Measurements from ENCODE around the gene AP1S3. TPM values are rescaled to one million over a fixed set of nuclear protein-coding genes. Genes with fewer than 3 reads are reported as not detected.

AP1S3 gene
- total RNA-seq, 4 donors from 2014 or later = 0.80 to 6.4 (median 1.7) TPM

- intact Hi-C loops (cut with DNase I; ENCODE audit: low total_unique reads) = no loop called here
- TF ChIP-seq, protein P1, sequence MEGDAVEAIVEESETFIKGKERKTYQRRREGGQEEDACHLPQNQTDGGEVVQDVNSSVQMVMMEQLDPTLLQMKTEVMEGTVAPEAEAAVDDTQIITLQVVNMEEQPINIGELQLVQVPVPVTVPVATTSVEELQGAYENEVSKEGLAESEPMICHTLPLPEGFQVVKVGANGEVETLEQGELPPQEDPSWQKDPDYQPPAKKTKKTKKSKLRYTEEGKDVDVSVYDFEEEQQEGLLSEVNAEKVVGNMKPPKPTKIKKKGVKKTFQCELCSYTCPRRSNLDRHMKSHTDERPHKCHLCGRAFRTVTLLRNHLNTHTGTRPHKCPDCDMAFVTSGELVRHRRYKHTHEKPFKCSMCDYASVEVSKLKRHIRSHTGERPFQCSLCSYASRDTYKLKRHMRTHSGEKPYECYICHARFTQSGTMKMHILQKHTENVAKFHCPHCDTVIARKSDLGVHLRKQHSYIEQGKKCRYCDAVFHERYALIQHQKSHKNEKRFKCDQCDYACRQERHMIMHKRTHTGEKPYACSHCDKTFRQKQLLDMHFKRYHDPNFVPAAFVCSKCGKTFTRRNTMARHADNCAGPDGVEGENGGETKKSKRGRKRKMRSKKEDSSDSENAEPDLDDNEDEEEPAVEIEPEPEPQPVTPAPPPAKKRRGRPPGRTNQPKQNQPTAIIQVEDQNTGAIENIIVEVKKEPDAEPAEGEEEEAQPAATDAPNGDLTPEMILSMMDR (IDR thresholded peaks at IDR 0.05) = no peak
- no peak for TF ChIP-seq POLR2A (IDR thresholded peaks at IDR 0.05)
- H3K4me3 ChIP-seq (ENCODE audit: low read depth, poor library complexity, severe bottlenecking) = no peak overlapping the region
- 83 to 88% methylated on average over 4 of the region's 4 CpGs for WGBS, 2 donors
- DNase-seq (ENCODE audit: low spot score in 2 of 2) = no peak
Observed at GRCh38 chr2:223865124-223865523, 27.7 kb upstream of the AP1S3 start.

DNA sequence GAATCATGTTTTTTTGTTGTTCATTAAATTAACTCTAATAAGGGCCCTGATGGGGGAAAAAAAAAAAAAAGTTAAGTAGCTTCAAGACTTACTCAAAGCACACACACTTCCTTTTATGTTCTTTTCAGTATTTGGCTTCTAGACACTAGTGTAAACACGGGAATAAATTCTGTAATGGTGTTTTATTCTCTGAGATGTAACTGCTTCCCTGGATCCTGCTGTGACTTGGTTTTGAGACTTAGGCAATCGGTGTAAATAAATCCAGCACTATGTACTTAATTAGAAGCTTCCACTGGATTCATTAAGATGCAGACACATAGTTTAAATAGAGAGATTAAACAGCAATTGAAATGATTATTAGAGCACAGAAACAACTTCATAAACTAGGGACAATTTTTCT, 26.1 kb upstream of the AP1S3 start:
- no peak overlapping the region for H3K4me3 ChIP-seq (ENCODE audit: low read depth, poor library complexity, severe bottlenecking)
- 71 to 72% methylated on average over 2 of the region's 2 CpGs for WGBS, 2 donors
- DNase-seq (ENCODE audit: low spot score in 2 of 2) = no peak
- intact Hi-C loops (cut with DNase I; ENCODE audit: low total_unique reads) = no loop called here
- TF ChIP-seq, protein P1 (IDR thresholded peaks at IDR 0.05) = no peak
- TF ChIP-seq POLR2A (IDR thresholded peaks at IDR 0.05) = no peak

GRCh38 chr2:223860809-223861738, 23.7 kb upstream of the AP1S3 start:
- no peak for DNase-seq (ENCODE audit: low spot score in 2 of 2)
- TF ChIP-seq POLR2A (IDR thresholded peaks at IDR 0.05) = no peak
- TF ChIP-seq, protein P1 (IDR thresholded peaks at IDR 0.05) = no peak
- intact Hi-C loops (cut with DNase I; ENCODE audit: low total_unique reads) = no loop called here
- 82 to 84% methylated on average over 5 of the region's 5 CpGs for WGBS, 2 donors
- no peak overlapping the region for H3K4me3 ChIP-seq (ENCODE audit: low read depth, poor library complexity, severe bottlenecking)

DNA sequence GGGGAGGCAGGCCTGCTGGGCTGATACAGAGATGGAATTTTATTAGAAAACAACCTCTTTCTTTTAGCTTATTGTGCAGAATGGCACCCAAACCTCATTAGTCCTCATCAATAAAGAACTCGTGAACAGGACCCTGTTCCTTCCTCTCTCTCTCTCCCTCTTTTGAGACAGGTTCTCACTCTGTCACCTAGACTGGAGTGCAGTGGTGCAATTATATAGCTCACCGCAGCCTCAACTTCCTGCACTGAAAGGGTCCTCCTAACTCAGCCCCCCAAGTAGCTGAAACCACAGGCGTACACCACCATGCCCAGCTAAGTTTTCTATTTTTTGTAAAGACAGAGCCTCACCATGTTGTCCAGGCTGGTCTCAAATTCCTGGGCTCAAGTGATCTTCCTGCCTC, 21.7 kb upstream of the AP1S3 start:
- TF ChIP-seq, protein P1 (IDR thresholded peaks at IDR 0.05) = no peak
- no peak for TF ChIP-seq POLR2A (IDR thresholded peaks at IDR 0.05)
- no peak overlapping the region for H3K4me3 ChIP-seq (ENCODE audit: low read depth, poor library complexity, severe bottlenecking)
- intact Hi-C loops (cut with DNase I; ENCODE audit: low total_unique reads) = no loop called here
- DNase-seq (ENCODE audit: low spot score in 2 of 2) = no peak
- WGBS, 2 donors = 96 to 97% methylated on average over 3 of the region's 3 CpGs

DNA sequence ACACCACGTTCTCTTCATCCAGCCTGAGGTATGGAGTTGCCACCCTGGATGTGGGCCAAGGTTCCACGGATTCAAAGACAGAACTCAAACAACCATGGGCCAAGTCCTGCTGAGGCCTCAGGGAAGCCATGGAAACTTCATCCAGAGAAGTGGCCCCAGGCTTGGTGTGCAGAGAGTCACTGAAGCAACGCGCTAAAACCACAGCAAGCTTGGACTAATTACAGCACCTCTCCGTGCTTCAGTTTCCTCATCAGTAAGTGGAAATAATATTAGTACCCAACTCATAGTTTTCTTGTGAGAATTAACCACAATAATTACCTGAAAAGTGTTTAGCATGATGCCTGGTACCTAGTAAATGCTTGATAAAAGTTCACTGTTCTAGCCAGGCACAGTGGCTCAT, 19.2 kb upstream of the AP1S3 start:
- no peak overlapping the region for H3K4me3 ChIP-seq (ENCODE audit: low read depth, poor library complexity, severe bottlenecking)
- 57 to 76% methylated on average over 5 of the region's 5 CpGs for WGBS, 2 donors
- TF ChIP-seq POLR2A (IDR thresholded peaks at IDR 0.05) = no peak
- TF ChIP-seq, protein P1 (IDR thresholded peaks at IDR 0.05) = no peak
- intact Hi-C loops (cut with DNase I; ENCODE audit: low total_unique reads) = no loop called here
- no peak for DNase-seq (ENCODE audit: low spot score in 2 of 2)

Data from lower leg skin (tissue), 4 donors.